ENCODE results near the gene FOLR1. TPM values are rescaled to one million over a fixed set of nuclear protein-coding genes. Genes with fewer than 3 reads are reported as not detected.
"Not testable (repeated sequence)": the region's sequence is repeated elsewhere in the genome, so short reads cannot be mapped to it uniquely, and the experiment has no call there.

Gene FOLR1
- total and polyA plus RNA-seq, 2 donors (not counting 1 experiment from before 2014, with no cell fraction given): 0.15 TPM; not detected in 1

GRCh38 chr11:72172043-72172442 is 19.9 kb upstream of the FOLR1 start:
- not testable (repeated sequence) for H3K27ac ChIP-seq (ENCODE audit: insufficient read depth, low read length); H3K27me3 ChIP-seq (ENCODE audit: control insufficient read depth, insufficient read depth, low read length); DNase-seq (ENCODE audit: low read depth in 2 of 2); H3K36me3 ChIP-seq (ENCODE audit: control insufficient read depth, insufficient read depth, low read length); H2AFZ ChIP-seq (ENCODE audit: low read length); H3K9ac ChIP-seq (ENCODE audit: insufficient read depth, low read length); H3K4me1 ChIP-seq (ENCODE audit: control insufficient read depth, extremely low read depth, insufficient read depth, low read length); H4K20me1 ChIP-seq (ENCODE audit: control insufficient read depth, extremely low read depth, insufficient read depth, low read length); H3K79me2 ChIP-seq (ENCODE audit: control insufficient read depth, insufficient read depth, low read length); H3K9me3 ChIP-seq (ENCODE audit: control insufficient read depth, insufficient read depth, low read depth, low read length); H3K4me3 ChIP-seq (replicated peaks in 1 of 4; ENCODE audit: control extremely low read depth in 1 of 4, insufficient read depth in 1 of 4, low read depth in 3 of 4, low read length in 4 of 4); H3K4me2 ChIP-seq (ENCODE audit: extremely low read depth, insufficient read depth, low read length)

- H3K4me1 ChIP-seq (ENCODE audit: control insufficient read depth, extremely low read depth, insufficient read depth, low read length): no peaks in the 10 kb centered on the region
- no peaks in the 10 kb centered on the region for H4K20me1 ChIP-seq (ENCODE audit: control insufficient read depth, extremely low read depth, insufficient read depth, low read length)
- H3K79me2 ChIP-seq (ENCODE audit: control insufficient read depth, insufficient read depth, low read length): no peaks in the 10 kb centered on the region
- H2AFZ ChIP-seq (ENCODE audit: low read length): no peak overlapping the region
- no peak overlapping the region for H3K4me2 ChIP-seq (ENCODE audit: extremely low read depth, insufficient read depth, low read length)
- no peak overlapping the region for H3K27ac ChIP-seq (ENCODE audit: insufficient read depth, low read length)
- no peak for DNase-seq (ENCODE audit: low read depth in 2 of 2)
- no peak overlapping the region for H3K9ac ChIP-seq (ENCODE audit: insufficient read depth, low read length)
- H3K36me3 ChIP-seq (ENCODE audit: control insufficient read depth, insufficient read depth, low read length): no peaks in the 10 kb centered on the region
- H3K4me3 ChIP-seq (replicated peaks in 1 of 4; ENCODE audit: control extremely low read depth in 1 of 4, insufficient read depth in 1 of 4, low read depth in 3 of 4, low read length in 4 of 4): no peak overlapping the region
- H3K27me3 ChIP-seq (ENCODE audit: control insufficient read depth, insufficient read depth, low read length): no peaks in the 10 kb centered on the region
- TF ChIP-seq CTCF (conservative IDR thresholded peaks at IDR 0.05 in 1 of 2, IDR thresholded peaks at IDR 0.05 in 1 of 2; ENCODE audit: low read depth in 1 of 2, low read length in 2 of 2) (no peak), EZH2 (IDR thresholded peaks at IDR 0.05; ENCODE audit: low read length, missing control alignments) (no peak)
- no peaks in the 10 kb centered on the region for H3K9me3 ChIP-seq (ENCODE audit: control insufficient read depth, insufficient read depth, low read depth, low read length)
Measured at GRCh38 chr11:72173291-72173690, 18.6 kb upstream of the FOLR1 start.

GRCh38 chr11:72174302-72175070 is 17.5 kb upstream of the FOLR1 start:
- DNase-seq (ENCODE audit: low read depth in 2 of 2): no peak
- no peaks in the 10 kb centered on the region for H4K20me1 ChIP-seq (ENCODE audit: control insufficient read depth, extremely low read depth, insufficient read depth, low read length)
- no peak overlapping the region for H3K27ac ChIP-seq (ENCODE audit: insufficient read depth, low read length)
- no peaks in the 10 kb centered on the region for H3K79me2 ChIP-seq (ENCODE audit: control insufficient read depth, insufficient read depth, low read length)
- H3K9ac ChIP-seq (ENCODE audit: insufficient read depth, low read length): no peak overlapping the region
- H3K4me2 ChIP-seq (ENCODE audit: extremely low read depth, insufficient read depth, low read length): no peak overlapping the region
- H3K4me3 ChIP-seq (replicated peaks in 1 of 4; ENCODE audit: control extremely low read depth in 1 of 4, insufficient read depth in 1 of 4, low read depth in 3 of 4, low read length in 4 of 4): no peak overlapping the region
- H3K9me3 ChIP-seq (ENCODE audit: control insufficient read depth, insufficient read depth, low read depth, low read length): no peaks in the 10 kb centered on the region
- no peaks in the 10 kb centered on the region for H3K4me1 ChIP-seq (ENCODE audit: control insufficient read depth, extremely low read depth, insufficient read depth, low read length)
- H3K36me3 ChIP-seq (ENCODE audit: control insufficient read depth, insufficient read depth, low read length): no peaks in the 10 kb centered on the region
- H2AFZ ChIP-seq (ENCODE audit: low read length): no peak overlapping the region
- H3K27me3 ChIP-seq (ENCODE audit: control insufficient read depth, insufficient read depth, low read length): no peaks in the 10 kb centered on the region
- TF ChIP-seq EZH2 (IDR thresholded peaks at IDR 0.05; ENCODE audit: low read length, missing control alignments): no peak
- no peak for TF ChIP-seq CTCF (conservative IDR thresholded peaks at IDR 0.05 in 1 of 2, IDR thresholded peaks at IDR 0.05 in 1 of 2; ENCODE audit: low read depth in 1 of 2, low read length in 2 of 2)
